Coronary artery (tissue), 2 donors: ENCODE measurements around the gene TMEM129.
A peak's percentile ranks its signal among the peaks of the same experiment; 100 is the strongest.

ENCODE experiments used
- DNase-seq: peaks from one replicate; pipeline ENCODE4 v3.0.0-alpha.2; 2017; ENCODE audit warnings: low spot score
- H3K27ac ChIP-seq, 2 donors: fragments of 200-600 bp; sonication (generic); one replicate each; pipeline ENCODE4 v1.5.1; 2016 to 2019
- H3K4me3 ChIP-seq: fragments of 200-600 bp; sonication (generic); 2 replicates; pipeline ENCODE4 v1.5.1; 2016; ENCODE audit warnings: mild to moderate bottlenecking, moderate library complexity
- TF ChIP-seq, protein P1 (sequence below): fragments of 200-600 bp; sonication (generic); IDR thresholded peaks from one replicate; pipeline ENCODE4 v1.5.1; 2019; ENCODE audit warnings: antibody characterized with exemption

Gene TMEM129

DNA sequence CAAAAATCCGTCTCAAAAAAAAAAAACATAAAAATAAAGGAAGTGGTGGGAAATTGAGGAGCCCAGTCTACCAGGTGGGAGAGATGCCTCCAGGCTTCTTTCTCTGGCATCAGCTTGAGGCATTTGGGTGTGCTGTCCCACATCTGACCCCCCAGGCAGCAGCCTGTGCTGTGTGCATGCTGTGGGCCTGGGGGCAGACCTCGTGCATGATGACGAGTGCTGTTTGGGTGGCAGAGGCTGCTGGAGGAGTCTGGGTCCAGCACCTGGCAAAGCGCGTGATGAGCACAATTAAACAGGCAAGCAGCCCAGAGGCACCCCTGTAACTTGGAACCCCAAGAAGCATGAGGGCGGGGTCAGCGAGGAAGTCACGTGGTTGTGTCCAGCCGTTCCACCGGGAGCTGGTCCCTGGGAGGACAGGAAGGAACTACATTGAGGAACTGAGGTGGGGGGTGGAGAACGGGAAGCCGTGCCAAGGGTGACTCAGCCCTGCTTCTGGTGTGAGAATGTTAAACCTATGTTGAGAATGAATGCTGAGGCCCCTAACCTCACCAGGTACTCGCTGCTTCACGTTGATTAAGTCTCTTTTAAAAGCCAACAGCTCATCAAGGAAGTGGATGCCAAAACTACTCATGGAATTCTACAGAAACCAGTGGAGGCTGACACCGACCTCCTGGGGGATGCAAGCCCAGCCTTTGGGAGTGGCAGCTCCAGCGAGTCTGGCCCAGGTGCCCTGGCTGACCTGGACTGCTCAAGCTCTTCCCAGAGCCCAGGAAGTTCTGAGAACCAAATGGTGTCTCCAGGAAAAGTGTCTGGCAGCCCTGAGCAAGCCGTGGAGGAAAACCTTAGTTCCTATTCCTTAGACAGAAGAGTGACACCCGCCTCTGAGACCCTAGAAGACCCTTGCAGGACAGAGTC, 6.3 kb upstream of the TMEM129 start:
- no peak for DNase-seq
- TF ChIP-seq, protein P1, sequence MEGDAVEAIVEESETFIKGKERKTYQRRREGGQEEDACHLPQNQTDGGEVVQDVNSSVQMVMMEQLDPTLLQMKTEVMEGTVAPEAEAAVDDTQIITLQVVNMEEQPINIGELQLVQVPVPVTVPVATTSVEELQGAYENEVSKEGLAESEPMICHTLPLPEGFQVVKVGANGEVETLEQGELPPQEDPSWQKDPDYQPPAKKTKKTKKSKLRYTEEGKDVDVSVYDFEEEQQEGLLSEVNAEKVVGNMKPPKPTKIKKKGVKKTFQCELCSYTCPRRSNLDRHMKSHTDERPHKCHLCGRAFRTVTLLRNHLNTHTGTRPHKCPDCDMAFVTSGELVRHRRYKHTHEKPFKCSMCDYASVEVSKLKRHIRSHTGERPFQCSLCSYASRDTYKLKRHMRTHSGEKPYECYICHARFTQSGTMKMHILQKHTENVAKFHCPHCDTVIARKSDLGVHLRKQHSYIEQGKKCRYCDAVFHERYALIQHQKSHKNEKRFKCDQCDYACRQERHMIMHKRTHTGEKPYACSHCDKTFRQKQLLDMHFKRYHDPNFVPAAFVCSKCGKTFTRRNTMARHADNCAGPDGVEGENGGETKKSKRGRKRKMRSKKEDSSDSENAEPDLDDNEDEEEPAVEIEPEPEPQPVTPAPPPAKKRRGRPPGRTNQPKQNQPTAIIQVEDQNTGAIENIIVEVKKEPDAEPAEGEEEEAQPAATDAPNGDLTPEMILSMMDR: no peak
- Histone ChIP-seq H3K27ac (peak overlapping the region in 1 of 2 donors; percentile 72), H3K4me3 (peak overlapping the region; percentile 44)

DNA sequence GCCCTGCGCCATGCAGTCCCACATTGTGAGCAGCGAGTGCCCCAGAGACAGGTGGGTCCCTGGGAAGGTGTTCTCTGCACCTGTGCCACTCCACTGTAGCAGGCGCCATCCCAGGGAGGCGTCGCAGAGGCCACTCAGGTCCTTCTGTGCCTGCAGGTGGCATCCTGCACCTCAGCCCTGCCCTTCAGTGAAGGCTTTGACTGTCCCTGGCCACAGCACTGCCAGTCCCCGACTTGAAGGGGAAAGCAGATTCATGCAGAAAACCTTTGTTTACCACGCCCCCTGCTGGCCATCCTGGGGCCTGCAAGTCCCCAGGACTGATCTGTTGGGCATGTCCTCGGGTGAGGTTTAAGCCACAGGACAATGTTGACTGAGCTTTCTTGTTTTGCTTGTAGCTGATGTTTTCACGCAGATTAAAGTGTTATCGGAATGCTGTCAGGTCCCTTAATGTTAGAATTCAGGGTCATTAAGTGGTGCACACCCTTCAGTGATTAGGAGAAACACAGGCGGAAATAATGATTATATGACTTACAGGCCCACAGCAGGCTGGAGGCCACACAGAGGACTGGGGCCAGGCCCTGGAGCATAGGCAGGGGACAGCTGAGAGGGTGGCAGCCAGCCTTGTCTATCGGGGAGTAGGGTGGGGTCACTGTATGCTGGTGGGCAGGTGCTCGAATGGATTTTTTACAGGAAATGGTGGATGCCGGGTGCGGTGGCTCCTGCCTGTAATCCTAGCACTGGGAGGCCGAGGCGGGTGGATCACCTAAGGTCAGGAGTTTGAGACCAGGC, 5.2 kb upstream of the TMEM129 start:
- TF ChIP-seq, protein P1: peak; percentile 89
- Histone ChIP-seq H3K27ac (peak overlapping the region in 1 of 2 donors; percentile 72), H3K4me3 (peak overlapping the region; percentile 8)
- peak; percentile 88 for DNase-seq

DNA sequence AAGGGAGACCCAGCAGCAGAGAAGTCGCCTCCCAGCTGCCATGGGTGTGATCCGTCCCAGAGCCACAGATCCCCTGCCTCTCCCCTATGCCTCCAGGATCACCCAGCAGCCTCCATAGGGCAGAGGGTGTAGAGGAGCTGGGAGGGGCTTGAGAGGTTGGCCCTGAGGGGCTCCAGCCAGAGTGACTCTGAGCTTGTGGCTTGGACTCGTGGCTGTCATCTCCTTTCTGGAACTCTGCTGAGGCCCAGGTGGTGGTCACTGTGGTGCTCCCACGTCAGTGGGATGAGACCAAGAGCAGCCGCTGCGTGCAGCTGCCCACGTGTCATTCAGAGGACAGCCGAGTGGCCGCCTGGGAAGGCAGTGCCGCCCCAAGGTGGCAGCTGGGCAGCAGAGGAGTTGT, 4.4 kb upstream of the TMEM129 start:
- Histone ChIP-seq H3K4me3 (no peak overlapping the region), H3K27ac (no peak overlapping the region)
- TF ChIP-seq, protein P1: no peak
- no peak for DNase-seq

DNA sequence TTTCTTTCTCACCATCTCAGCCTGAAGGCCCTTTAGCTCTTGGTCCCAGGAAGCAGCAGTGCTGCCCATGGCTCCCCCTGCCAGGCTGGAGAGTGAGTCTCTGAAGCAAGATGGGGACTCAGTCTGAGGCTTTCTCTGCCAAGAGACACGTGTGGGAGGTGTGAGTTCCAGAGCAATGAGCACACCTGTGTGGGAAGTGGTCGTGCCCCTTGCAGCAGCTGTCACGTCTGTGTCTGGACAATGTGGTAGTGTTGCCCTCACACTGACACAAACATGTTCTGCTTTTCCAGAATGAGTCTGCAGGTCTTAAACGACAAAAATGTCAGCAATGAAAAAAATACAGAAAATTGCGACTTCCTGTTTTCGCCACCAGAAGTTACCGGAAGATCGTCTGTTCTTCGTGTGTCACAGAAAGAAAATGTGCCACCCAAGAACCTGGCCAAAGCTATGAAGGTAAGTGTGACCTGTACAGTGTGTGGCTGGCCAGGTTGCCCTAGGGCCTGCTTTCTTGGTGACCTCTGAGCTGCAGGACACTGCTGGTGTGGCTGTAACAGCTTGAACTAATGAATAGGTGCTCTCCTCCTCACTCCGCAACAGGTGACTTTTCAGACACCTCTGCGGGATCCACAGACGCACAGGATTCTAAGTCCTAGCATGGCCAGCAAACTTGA, 2.1 kb upstream of the TMEM129 start:
- TF ChIP-seq, protein P1: no peak
- DNase-seq: no peak
- H3K4me3 ChIP-seq: peak overlapping the region; percentile 46
- peak overlapping the region in 1 of 2 donors; percentile 72 for H3K27ac ChIP-seq

DNA sequence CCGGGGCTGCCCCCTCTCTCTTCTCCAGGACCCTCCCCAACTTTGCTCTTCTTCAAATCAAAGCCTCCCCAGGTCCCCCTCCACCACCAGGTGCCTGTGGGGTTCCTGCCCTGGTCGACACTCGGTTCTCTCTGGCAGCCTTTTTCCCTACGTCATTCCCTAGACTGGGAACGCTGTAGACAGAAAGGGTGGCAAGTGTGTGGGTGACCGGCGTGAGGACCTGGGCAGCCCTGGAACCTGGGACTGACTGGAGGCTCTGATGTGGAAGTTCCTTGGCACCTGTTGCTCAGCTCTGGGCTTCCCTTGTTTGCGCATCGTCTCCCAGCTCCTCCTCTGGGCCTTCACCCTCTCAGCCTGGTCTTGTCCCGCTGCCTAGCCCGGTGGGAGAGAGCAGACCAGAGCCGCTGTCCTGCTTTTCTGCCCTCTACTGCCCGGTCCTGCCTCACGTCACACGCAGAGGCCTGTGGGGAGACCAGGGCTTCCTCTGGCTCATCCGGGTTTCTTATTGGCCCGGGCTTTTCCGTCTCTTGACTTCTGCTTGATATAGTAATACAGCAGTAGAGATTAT, 1.5 kb upstream of the TMEM129 start:
- no peak for DNase-seq
- Histone ChIP-seq H3K27ac (peak overlapping the region in 1 of 2 donors; percentile 72), H3K4me3 (no peak overlapping the region)
- TF ChIP-seq, protein P1: no peak

DNA sequence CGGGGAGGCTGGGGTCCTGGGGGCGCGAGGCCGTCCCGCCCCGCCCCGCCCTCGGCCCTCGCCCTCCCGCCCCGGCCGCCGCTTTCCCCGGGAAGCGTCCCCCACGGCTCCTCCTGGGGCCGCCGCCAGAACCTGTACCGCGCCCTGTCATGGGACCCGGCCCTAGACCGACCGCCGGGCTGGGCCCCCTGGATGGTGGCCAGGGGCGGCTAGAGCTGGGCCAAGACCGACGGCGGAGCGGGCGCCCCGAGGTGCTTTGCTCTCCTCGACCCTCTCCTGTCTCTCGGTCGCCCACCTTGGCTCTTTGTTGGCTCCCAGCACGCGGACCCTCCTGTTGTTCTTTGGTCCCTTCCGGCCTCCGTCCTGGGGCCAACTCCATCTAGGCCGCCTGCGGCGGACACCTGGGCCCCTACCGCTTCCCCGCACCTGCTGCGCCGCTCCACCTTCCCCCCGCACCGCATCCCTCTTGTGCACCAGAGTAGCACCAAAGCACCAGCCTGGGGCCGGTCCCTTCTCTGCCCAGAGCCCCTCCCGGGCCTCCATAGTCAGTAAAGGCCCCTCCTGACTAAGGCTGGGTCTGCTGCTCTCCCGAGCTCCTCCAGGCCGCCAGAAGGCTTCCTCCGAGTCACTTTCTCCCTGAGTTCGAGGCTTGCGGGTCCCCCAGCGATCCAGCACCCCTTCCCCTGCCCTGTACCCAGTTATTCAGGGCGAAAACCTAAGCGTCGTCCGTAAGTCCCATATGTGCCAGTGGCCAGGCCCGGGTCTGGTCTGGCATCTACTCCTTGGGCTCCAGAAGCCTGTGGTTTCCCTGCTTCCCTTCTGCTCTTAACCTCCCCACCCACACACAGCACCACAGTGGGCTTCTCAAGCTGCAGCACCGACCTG, 785 bp upstream of the TMEM129 start:
- H3K4me3 ChIP-seq: peak overlapping the region; percentile 92
- peak overlapping the region in 1 of 2 donors; percentile 97 for H3K27ac ChIP-seq
- TF ChIP-seq, protein P1: no peak
- no peak for DNase-seq
